Neuron (in vitro differentiated cells): ENCODE results near the gene GCFC2.
A peak's percentile ranks its signal among the peaks of the same experiment; 100 is the strongest.
"Not testable (repeated sequence)": the region's sequence is repeated elsewhere in the genome, so short reads cannot be mapped to it uniquely, and the experiment has no call there.

Experiments used
- H2AFZ ChIP-seq: one replicate; pipeline ENCODE4 v1.6.1; 2013; ENCODE audit warnings: low read depth, mild to moderate bottlenecking, inconsistent platforms, low read length, moderate library complexity
- H3K27me3 ChIP-seq: one replicate; pipeline ENCODE4 v1.6.1; 2013; ENCODE audit warnings: low read length; ENCODE audit not compliant: insufficient read depth
- H3K36me3 ChIP-seq: one replicate; pipeline ENCODE4 v1.6.1; 2013; ENCODE audit warnings: low read length; ENCODE audit not compliant: insufficient read depth
- H3K4me1 ChIP-seq: one replicate; pipeline ENCODE4 v1.6.1; 2013; ENCODE audit warnings: low read length; ENCODE audit not compliant: insufficient read depth
- H3K4me3 ChIP-seq: 2 replicates; pipeline ENCODE4 v1.5.1; 2013; ENCODE audit warnings: mild to moderate bottlenecking, low read length, moderate library complexity
- H3K9me3 ChIP-seq: one replicate; pipeline ENCODE4 v1.6.1; 2013; ENCODE audit warnings: low read length

Gene GCFC2

DNA sequence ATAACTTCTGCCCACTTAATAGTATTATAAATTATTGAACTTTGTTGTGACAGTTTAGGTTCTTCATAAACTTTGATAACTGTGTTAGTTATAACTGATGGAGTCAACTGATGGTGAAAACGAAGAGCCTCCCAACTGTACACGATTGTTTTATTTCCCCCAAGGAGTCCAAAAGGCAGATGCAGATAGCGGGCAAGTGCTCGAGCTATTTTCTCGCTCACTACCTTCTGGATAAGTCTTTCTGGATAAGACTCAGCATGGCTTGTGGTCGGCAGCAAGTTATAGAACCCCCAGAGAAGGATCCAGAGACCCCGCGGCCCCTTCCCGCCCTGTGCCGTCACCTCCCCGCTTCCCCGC lies 517 bp downstream of the GCFC2 start:
- no peaks in the 10 kb centered on the region for H3K36me3 ChIP-seq
- H2AFZ ChIP-seq, result no peak overlapping the region
- peak overlapping the region; percentile 41 for H3K4me3 ChIP-seq
- H3K27me3 ChIP-seq, result no peaks in the 10 kb centered on the region
- H3K4me1 ChIP-seq, result no peaks in the 10 kb centered on the region
- H3K9me3 ChIP-seq, result no peaks in the 10 kb centered on the region

DNA sequence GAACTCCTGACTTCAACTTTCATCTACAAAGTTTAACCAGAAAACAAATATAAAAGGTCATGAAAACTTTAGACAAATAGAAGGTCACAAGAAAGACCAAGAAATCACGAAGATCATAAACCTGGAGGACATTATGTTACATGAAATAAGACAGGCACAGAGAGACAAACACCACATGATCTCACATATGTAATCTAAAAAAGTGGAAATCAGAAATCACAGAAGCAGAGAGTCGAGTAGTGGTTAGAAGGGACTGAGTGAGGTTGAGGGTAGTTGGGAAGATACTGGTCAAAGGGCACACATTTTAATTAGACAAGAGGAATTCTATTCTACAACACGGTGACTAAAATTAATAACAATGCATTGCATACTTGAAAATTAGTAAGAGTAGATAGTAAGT lies 1.4 kb downstream of the GCFC2 start:
- Histone ChIP-seq H3K4me1 (no peaks in the 10 kb centered on the region), H3K27me3 (no peaks in the 10 kb centered on the region), H3K4me3 (no peak overlapping the region), H3K9me3 (no peaks in the 10 kb centered on the region), H3K36me3 (no peaks in the 10 kb centered on the region), H2AFZ (no peak overlapping the region)

DNA sequence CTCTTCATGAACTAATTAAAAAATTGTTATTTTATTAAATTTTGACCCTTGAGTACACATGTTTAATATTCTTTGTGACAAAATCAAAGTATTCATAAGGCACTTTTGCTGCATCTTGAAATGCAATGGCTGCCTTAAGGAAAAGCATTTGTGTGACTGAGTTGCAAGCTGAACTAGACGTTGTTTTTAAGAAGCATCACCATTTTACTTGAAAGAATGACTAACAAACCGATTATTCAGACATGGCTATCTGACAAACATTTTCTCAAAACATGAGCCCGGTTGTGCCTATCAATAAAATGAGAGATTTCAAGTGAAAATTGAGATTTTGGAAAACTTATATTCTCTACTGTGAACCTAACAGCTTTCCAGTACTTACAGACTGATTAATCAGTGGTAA lies 2.8 kb downstream of the GCFC2 start:
- no peaks in the 10 kb centered on the region for H3K36me3 ChIP-seq
- H3K9me3 ChIP-seq, result no peaks in the 10 kb centered on the region

DNA sequence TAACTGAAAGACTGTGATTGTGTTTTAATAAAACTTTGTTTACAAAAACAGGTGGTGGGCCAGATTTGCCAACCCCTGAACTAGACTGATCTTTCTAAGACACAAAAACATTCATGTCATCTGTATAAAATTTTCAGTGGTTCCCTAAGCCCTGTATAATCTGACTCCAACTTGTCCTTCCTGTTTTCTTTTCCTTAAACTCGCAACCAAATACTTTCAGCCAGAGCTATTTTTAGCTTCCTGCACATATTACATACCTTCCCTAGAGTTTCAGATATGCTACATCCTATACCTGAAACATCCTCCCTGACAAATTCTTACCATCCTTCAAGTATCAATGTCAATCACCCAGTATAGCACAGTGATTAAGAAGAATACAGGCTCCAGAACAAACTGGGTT lies 4.8 kb downstream of the GCFC2 start:
- no peaks in the 10 kb centered on the region for H3K27me3 ChIP-seq
- no peak overlapping the region for H2AFZ ChIP-seq
- H3K36me3 ChIP-seq, result no peaks in the 10 kb centered on the region
- no peak overlapping the region for H3K4me3 ChIP-seq
- no peaks in the 10 kb centered on the region for H3K9me3 ChIP-seq
- no peaks in the 10 kb centered on the region for H3K4me1 ChIP-seq

More for the DNA sequence above, 2.8 kb downstream of the GCFC2 start:
- Histone ChIP-seq H2AFZ (no peak overlapping the region), H3K4me1 (no peaks in the 10 kb centered on the region), H3K27me3 (no peaks in the 10 kb centered on the region), H3K4me3 (no peak overlapping the region)

DNA sequence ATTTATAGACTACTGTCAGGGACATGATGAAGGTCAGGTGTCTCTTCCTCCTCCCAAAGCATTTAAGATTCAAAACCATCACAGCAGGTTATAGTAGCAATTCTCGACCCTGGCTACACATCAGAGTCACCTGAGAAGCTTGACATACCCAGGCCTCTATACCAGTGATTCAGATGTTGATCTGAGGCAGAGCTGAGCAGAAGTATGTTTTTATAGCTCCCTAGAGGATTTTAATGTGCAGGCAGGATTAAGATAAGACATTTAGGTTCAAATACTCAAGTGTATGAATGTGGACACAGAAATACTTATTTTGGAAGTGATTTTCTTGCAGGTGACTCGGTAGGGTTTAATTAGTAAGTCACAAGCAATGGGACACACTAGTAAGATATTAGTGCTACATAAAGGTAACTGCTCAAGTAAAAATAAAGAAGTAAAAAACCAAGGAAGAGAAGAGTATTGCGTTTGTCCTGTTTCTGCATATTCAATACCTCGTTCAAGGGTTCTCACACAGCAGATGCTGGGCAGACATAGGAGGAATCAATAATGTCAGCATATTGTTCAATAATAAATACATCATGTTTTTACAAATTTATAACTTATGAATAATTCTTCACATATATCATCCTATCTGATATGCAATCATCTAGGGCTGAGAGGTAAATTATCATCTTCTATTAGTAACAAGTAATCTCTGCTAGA lies 7.0 kb downstream of the GCFC2 start:
- H3K4me3 ChIP-seq, result no peak overlapping the region
- H2AFZ ChIP-seq, result no peak overlapping the region
- no peaks in the 10 kb centered on the region for H3K36me3 ChIP-seq
- H3K27me3 ChIP-seq, result no peaks in the 10 kb centered on the region
- H3K9me3 ChIP-seq, result no peaks in the 10 kb centered on the region
- H3K4me1 ChIP-seq, result no peaks in the 10 kb centered on the region

DNA sequence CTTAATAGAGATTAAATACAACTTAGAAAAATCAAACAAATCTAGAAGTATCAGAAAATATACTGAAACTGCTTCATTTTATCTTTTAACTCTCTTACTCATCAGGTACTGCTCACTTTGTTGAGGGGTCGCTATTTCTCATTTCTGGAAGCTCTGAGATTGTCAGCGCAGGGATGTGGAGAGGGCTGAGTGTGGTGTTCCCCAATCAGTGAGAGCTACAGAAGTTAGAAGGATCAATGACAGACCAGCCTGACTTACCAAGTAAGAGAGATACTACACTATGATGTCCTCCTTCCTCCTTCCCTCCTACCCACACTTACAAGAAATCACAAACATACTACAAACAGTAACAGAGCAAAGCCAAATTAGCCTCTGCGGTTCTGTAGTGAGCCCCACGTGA lies 8.1 kb downstream of the GCFC2 start:
- Histone ChIP-seq H3K27me3 (no peaks in the 10 kb centered on the region), H3K4me3 (no peak overlapping the region), H3K9me3 (no peaks in the 10 kb centered on the region), H3K36me3 (no peaks in the 10 kb centered on the region), H2AFZ (no peak overlapping the region), H3K4me1 (no peaks in the 10 kb centered on the region)

DNA sequence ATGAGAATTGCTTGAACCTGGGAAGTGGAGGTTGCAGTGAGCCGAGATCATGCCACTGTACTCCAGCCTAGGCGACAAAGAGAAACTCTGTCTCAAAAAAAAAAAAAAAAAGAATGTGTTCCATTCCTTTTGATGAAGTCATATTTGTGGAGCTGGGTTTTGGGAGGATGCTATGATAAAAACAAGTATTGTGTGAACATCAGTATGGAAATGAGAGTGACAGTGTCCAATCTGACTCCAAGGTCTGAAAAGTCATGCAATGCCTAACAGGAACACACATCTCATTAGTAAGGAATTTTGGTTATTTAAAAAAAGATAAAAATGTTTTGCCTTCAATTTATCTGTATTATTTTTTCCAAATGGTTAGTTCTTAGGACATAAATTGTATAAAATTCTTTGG lies 11.8 kb downstream of the GCFC2 start:
- Histone ChIP-seq H3K36me3 (no peaks in the 10 kb centered on the region), H3K4me3 (no peak overlapping the region), H3K4me1 (no peaks in the 10 kb centered on the region), H3K9me3 (no peaks in the 10 kb centered on the region), H2AFZ (no peak overlapping the region), H3K27me3 (no peaks in the 10 kb centered on the region)

DNA sequence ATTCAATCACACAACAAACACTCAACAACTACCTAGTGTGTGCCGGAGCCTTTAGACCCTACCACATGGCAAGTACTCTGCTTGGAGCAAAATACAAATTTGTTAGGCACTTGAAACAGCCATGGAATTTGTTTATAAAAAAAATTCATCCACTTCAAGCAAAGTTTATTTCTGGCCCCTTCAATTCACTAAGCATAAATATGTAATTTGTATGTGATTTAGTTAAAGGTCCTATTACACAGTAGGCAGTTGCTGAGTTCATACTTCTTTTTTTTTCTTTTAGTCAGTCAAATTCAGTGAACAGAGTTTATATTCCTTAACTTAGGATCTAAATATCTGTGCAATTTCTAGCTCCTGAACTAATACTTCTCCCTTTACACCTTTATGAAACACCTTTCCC lies 22.5 kb downstream of the GCFC2 start:
- no peak overlapping the region for H2AFZ ChIP-seq
- H3K9me3 ChIP-seq, result no peaks in the 10 kb centered on the region
- no peaks in the 10 kb centered on the region for H3K27me3 ChIP-seq
- no peaks in the 10 kb centered on the region for H3K4me1 ChIP-seq
- H3K4me3 ChIP-seq, result no peak overlapping the region
- no peaks in the 10 kb centered on the region for H3K36me3 ChIP-seq

DNA sequence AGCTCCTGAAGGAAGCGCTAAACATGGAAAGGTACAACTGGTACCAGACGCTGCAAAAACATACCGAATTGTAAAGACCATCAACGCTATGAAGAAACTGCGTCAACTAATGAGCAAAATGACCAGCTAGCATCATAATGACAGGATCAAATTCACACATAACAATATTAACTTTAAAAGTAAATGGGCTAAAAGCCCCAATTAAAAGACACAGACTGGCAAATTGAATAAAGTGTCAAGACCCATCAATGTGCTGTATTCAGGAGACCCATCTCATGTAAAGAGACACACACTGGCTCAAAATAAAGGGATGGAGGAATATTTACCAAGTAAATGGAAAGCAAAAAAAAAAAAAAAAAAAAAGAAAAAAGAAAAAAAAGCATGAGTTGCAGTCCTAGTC lies 27.3 kb downstream of the GCFC2 start:
- not testable (repeated sequence) for H3K36me3 ChIP-seq, H3K9me3 ChIP-seq, H3K4me3 ChIP-seq, H2AFZ ChIP-seq, H3K27me3 ChIP-seq, H3K4me1 ChIP-seq

DNA sequence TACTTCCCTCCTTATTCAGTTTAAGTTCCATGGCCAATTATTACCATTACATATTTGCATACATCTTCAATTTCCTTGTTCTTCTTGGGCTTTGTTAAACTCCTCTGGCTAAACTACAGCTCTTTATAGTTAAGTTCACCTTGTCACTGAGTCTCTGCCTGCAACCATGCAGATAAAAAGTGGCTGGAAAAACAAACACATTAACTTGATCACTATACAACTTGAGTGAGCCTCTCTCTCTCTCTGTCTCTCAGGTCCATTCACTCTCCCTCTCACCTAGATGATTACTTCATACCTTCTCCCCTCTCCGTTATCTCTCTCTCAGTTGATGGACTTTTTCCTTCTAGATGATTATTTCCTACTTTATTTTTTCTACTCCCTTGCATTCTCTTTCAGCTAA lies 30.3 kb downstream of the GCFC2 start:
- Histone ChIP-seq H3K9me3 (peaks cover 8% of the 10 kb centered on the region), H2AFZ (no peak overlapping the region), H3K4me1 (no peaks in the 10 kb centered on the region), H3K36me3 (peaks cover 8% of the 10 kb centered on the region), H3K27me3 (no peaks in the 10 kb centered on the region), H3K4me3 (no peak overlapping the region)

DNA sequence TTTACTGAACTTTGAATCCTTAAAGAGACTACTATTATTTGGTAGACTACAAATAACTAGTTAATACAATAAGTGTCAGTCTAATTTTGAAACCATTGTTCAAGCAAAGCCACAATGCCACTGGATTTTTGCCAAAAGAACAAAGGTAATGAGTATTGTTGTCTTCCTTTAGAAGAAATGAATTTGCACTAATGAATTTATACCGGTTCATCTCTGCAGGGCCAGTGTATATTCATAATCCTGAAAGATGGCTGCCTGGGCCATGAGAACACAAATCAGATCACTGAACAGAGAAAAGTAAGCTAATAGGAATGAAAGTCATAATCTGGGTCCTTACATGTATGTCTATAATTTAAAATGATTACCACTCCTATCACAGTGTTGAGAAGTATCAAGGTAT lies 31.2 kb downstream of the GCFC2 start:
- Histone ChIP-seq H2AFZ (no peak overlapping the region), H3K4me3 (no peak overlapping the region), H3K27me3 (no peaks in the 10 kb centered on the region), H3K9me3 (peaks cover 8% of the 10 kb centered on the region), H3K4me1 (no peaks in the 10 kb centered on the region), H3K36me3 (peaks cover 8% of the 10 kb centered on the region)

DNA sequence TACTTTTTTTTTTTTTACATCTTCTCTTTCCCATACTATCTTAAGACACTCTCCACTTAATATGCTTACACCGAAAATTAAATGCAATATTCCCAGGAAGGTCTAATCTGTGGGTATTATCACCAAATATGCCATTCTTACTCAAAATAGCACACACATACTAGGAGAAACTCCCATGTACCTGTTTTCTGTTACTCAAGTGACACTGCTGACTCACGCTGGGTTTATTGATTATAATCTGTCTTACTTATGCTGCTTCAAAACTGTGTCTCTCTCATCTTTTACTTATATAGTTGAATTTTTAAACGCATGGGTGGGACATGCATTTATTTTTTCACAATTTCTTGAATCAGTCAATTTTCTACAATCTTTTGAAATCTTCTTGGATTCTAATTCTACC lies 34.3 kb downstream of the GCFC2 start:
- no peak overlapping the region for H3K4me3 ChIP-seq
- no peak overlapping the region for H2AFZ ChIP-seq
- H3K4me1 ChIP-seq, result no peaks in the 10 kb centered on the region

DNA sequence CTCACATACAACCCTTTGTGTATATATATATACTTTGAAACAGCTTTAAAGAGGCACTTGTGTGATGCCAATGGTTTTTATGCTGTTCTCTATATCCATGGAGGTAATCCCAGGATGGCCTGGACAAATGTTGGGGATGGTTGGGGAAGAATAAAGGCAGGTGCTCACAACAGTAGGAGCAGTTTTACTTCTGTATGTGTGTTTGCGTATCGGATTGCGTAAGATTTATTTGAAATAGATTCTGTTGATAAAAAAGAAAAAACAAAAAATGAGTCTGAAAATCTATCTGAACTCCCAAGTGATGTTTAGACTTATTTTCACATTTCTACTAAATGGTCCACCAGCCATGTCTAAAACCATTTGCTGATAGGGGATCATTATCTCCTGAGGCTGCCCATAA lies 34.8 kb downstream of the GCFC2 start:
- Histone ChIP-seq H3K4me3 (no peak overlapping the region), H3K9me3 (no peaks in the 10 kb centered on the region), H2AFZ (no peak overlapping the region)

More for the DNA sequence above, 34.3 kb downstream of the GCFC2 start:
- peaks cover 8% of the 10 kb centered on the region for H3K36me3 ChIP-seq
- peaks cover 3% of the 10 kb centered on the region for H3K9me3 ChIP-seq
- H3K27me3 ChIP-seq, result no peaks in the 10 kb centered on the region

DNA sequence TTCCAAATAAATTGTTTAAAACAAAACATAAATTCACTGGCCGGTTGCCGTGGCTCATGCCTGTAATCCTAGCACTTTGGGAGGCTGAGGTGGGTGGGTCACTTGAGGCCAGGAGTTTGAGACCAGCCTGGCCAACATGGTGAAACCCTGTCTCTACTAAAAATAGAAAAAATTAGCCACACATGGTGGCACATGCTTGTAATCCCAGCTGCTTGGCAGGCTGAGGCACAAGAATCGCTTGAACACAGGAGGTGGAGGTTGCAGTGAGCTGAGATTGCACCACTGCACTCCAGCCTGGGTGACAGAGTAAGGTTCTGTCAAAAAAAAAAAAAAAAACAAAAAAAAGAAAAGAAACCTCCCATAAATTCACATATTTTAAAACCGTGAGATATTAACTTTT lies 35.3 kb downstream of the GCFC2 start:
- not testable (repeated sequence) for H3K9me3 ChIP-seq, H3K4me3 ChIP-seq, H3K4me1 ChIP-seq

More for the DNA sequence above, 34.8 kb downstream of the GCFC2 start:
- H3K4me1 ChIP-seq, result no peaks in the 10 kb centered on the region
- peaks cover 6% of the 10 kb centered on the region for H3K36me3 ChIP-seq
- H3K27me3 ChIP-seq, result no peaks in the 10 kb centered on the region

More for the DNA sequence above, 35.3 kb downstream of the GCFC2 start:
- not testable (repeated sequence) for H3K36me3 ChIP-seq, H3K27me3 ChIP-seq, H2AFZ ChIP-seq
